ENCODE results near the gene TMEM236.

Gene TMEM236

DNA sequence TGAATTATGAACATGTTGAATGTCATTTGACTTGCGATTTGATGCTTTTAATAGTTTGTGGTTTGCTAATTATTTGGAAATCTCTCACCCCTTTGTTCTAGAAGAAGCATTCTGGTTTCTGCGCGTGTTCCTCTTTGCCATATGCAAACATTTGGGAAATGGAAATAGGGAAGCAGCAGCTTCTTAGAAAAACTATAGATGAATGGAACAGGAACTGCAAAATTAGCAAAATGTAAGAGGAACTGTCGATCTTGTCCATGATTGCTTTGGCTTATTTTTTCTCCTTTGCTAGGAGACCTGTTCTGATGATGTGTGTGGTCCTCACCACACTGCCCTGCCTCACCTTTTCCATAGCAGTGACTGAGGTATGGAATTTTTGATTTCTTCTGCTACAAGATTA is 19.0 kb downstream of the TMEM236 start:
- H2AFZ ChIP-seq (ENCODE audit: low read length), result no peak overlapping the region
- no peak overlapping the region for H3K4me2 ChIP-seq (ENCODE audit: low read depth, low read length)
- no peaks in the 10 kb centered on the region for H3K9me2 ChIP-seq (replicated peaks; ENCODE audit: insufficient read depth, low read length)
- no peaks in the 10 kb centered on the region for H3K4me1 ChIP-seq (ENCODE audit: low read length)
- TF ChIP-seq EZH2phosphoT487 (IDR thresholded peaks at IDR 0.05; ENCODE audit: low read length), result no peak
- TF ChIP-seq EZH2 (optimal IDR thresholded peaks at IDR 0.05; ENCODE audit: low read depth, low read length), result no peak
- TF ChIP-seq, protein P1, sequence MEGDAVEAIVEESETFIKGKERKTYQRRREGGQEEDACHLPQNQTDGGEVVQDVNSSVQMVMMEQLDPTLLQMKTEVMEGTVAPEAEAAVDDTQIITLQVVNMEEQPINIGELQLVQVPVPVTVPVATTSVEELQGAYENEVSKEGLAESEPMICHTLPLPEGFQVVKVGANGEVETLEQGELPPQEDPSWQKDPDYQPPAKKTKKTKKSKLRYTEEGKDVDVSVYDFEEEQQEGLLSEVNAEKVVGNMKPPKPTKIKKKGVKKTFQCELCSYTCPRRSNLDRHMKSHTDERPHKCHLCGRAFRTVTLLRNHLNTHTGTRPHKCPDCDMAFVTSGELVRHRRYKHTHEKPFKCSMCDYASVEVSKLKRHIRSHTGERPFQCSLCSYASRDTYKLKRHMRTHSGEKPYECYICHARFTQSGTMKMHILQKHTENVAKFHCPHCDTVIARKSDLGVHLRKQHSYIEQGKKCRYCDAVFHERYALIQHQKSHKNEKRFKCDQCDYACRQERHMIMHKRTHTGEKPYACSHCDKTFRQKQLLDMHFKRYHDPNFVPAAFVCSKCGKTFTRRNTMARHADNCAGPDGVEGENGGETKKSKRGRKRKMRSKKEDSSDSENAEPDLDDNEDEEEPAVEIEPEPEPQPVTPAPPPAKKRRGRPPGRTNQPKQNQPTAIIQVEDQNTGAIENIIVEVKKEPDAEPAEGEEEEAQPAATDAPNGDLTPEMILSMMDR (IDR thresholded peaks at IDR 0.05; ENCODE audit: low read length), result no peak
- H3K9me3 ChIP-seq (replicated peaks; ENCODE audit: insufficient read depth, low read length), result no peaks in the 10 kb centered on the region
- no peak for DNase-seq
- H4K20me1 ChIP-seq (ENCODE audit: insufficient read depth, low read length), result no peaks in the 10 kb centered on the region
- no peak overlapping the region for H3K9ac ChIP-seq (ENCODE audit: low read length)
- no peaks in the 10 kb centered on the region for H3F3A ChIP-seq (ENCODE audit: insufficient read depth, low read length)
- H3K27ac ChIP-seq (ENCODE audit: low read length), result no peak overlapping the region
- H3K4me3 ChIP-seq (ENCODE audit: low read length), result no peak overlapping the region
- no peaks in the 10 kb centered on the region for H3K79me2 ChIP-seq (ENCODE audit: low read length)
- H3K27me3 ChIP-seq (replicated peaks; ENCODE audit: insufficient read depth, low read length), result no peaks in the 10 kb centered on the region
- H3K36me3 ChIP-seq (replicated peaks; ENCODE audit: insufficient read depth, low read length), result no peaks in the 10 kb centered on the region

DNA sequence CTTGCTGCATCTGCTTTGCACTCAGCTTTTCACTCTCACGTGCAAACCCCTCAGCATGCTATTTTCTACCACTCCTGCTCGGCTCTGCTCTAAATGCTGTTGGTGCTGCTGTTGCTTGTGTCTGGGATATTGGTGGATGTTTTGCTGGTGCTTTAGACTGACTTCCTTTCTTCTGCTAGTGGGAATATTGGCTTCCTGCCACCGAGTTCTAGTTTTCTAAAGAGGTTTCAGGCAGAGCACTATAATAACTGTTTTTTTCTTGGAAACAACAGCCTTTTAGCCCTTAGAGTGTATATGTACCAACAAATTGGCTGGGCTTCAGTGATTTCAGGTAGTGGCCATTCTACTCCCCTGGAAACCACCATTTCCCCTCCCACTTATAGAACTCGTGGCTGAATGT is 27.8 kb downstream of the TMEM236 start:
- H3K4me1 ChIP-seq (ENCODE audit: low read length), result 0 out of 2 replicates have a peak, but pooled peaks cover 6% of the 10 kb centered on the region
- no peak for DNase-seq
- TF ChIP-seq, protein P1 (IDR thresholded peaks at IDR 0.05; ENCODE audit: low read length), result no peak
- TF ChIP-seq EZH2phosphoT487 (IDR thresholded peaks at IDR 0.05; ENCODE audit: low read length), result no peak
- no peak for TF ChIP-seq EZH2 (optimal IDR thresholded peaks at IDR 0.05; ENCODE audit: low read depth, low read length)
- no peaks in the 10 kb centered on the region for H3K79me2 ChIP-seq (ENCODE audit: low read length)
- no peaks in the 10 kb centered on the region for H3K9me3 ChIP-seq (replicated peaks; ENCODE audit: insufficient read depth, low read length)
- H3K4me2 ChIP-seq (ENCODE audit: low read depth, low read length), result no peak overlapping the region
- H3K9ac ChIP-seq (ENCODE audit: low read length), result no peak overlapping the region
- no peak overlapping the region for H3K27ac ChIP-seq (ENCODE audit: low read length)
- no peak overlapping the region for H3K4me3 ChIP-seq (ENCODE audit: low read length)
- no peaks in the 10 kb centered on the region for H3K27me3 ChIP-seq (replicated peaks; ENCODE audit: insufficient read depth, low read length)
- no peak overlapping the region for H2AFZ ChIP-seq (ENCODE audit: low read length)
- H3K36me3 ChIP-seq (replicated peaks; ENCODE audit: insufficient read depth, low read length), result no peaks in the 10 kb centered on the region
- H4K20me1 ChIP-seq (ENCODE audit: insufficient read depth, low read length), result no peaks in the 10 kb centered on the region
- H3F3A ChIP-seq (ENCODE audit: insufficient read depth, low read length), result no peaks in the 10 kb centered on the region
- H3K9me2 ChIP-seq (replicated peaks; ENCODE audit: insufficient read depth, low read length), result no peaks in the 10 kb centered on the region

DNA sequence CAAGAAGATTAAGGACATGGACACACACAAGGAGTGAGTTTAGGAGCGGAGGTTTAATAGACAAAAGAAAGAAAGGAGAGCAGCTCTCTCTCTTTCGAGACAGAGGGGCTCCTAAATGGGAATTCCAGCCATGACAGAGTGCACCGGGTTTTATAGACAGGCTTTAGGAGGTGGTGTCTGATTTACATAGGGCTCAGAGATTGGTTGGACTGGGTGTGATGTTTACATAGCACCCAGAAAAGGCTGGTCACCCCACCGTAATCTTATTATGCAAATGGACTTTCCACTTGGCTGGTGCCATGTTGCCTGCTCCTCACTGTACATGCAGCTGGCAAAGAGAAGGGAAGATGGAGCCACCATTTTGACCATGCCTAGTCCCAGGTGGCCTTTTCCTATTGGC is 28.7 kb downstream of the TMEM236 start:
- Histone ChIP-seq H3K27ac (ENCODE audit: low read length) (no peak overlapping the region), H4K20me1 (ENCODE audit: insufficient read depth, low read length) (no peaks in the 10 kb centered on the region), H3K36me3 (replicated peaks; ENCODE audit: insufficient read depth, low read length) (no peaks in the 10 kb centered on the region), H3K4me3 (ENCODE audit: low read length) (no peak overlapping the region), H3K4me1 (ENCODE audit: low read length) (0 out of 2 replicates have a peak, but pooled peaks cover 6% of the 10 kb centered on the region), H3K9ac (ENCODE audit: low read length) (no peak overlapping the region), H3K9me3 (replicated peaks; ENCODE audit: insufficient read depth, low read length) (no peaks in the 10 kb centered on the region), H3K9me2 (replicated peaks; ENCODE audit: insufficient read depth, low read length) (no peaks in the 10 kb centered on the region), H3K79me2 (ENCODE audit: low read length) (no peaks in the 10 kb centered on the region), H2AFZ (ENCODE audit: low read length) (no peak overlapping the region), H3K27me3 (replicated peaks; ENCODE audit: insufficient read depth, low read length) (no peaks in the 10 kb centered on the region), H3K4me2 (ENCODE audit: low read depth, low read length) (no peak overlapping the region), H3F3A (ENCODE audit: insufficient read depth, low read length) (no peaks in the 10 kb centered on the region)
- TF ChIP-seq, protein P1 (IDR thresholded peaks at IDR 0.05; ENCODE audit: low read length), result no peak
- no peak for TF ChIP-seq EZH2phosphoT487 (IDR thresholded peaks at IDR 0.05; ENCODE audit: low read length)
- TF ChIP-seq EZH2 (optimal IDR thresholded peaks at IDR 0.05; ENCODE audit: low read depth, low read length), result no peak
- no peak for DNase-seq

All from MM.1S (cell line).